ENCODE data around the gene TMEM72. TPM values are rescaled to one million over a fixed set of nuclear protein-coding genes. Genes with fewer than 3 reads are reported as not detected.

The TMEM72 gene
- total and polyA plus RNA-seq, 2 experiments from 2014 or later: not detected

DNA sequence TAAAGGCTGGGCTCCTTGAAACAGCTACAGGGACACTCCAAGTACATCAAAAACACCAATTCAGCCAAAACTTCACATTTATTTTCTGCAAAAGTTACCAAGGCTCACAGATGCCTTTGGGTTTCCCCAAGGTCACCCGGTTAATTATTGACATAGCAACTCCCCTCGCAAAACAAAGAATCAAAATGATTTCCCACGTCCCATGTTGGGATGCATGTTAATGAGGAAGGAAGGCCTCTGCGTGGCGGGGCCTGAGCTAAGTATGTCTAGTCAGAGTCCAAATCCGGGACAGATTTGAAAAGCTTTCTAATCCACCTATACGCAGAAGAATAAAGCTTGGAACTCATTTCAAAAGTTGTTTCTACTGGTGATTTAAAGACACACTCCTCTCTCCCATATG lies 535 bp upstream of the TMEM72 start:
- ATAC-seq: no peak
- peaks cover 12% of the 10 kb centered on the region for H3K27me3 Mint-ChIP-seq (ENCODE audit: insufficient read depth, low read depth, poor library complexity)
- Histone ChIP-seq H3K27ac (ENCODE audit: low read depth) (no peak overlapping the region), H3K9me2 (ENCODE audit: insufficient read depth) (no peaks in the 10 kb centered on the region; the same call in 1 of the 2 replicates), H3K79me2 (replicated peaks; ENCODE audit: insufficient read depth) (no peaks in the 10 kb centered on the region), H2AFZ (no peak overlapping the region), H3F3A (replicated peaks; ENCODE audit: low read depth) (no peaks in the 10 kb centered on the region), H4K20me1 (replicated peaks; ENCODE audit: insufficient read depth) (no peaks in the 10 kb centered on the region), H3K4me3 (no peak overlapping the region), H3K4me2 (no peak overlapping the region), H3K4me1 (ENCODE audit: insufficient read depth) (peaks cover 5% of the 10 kb centered on the region; the same call in 1 of the 2 replicates), H3K36me3 (ENCODE audit: insufficient read depth) (no peaks in the 10 kb centered on the region), H3K27me3 (ENCODE audit: insufficient read depth) (no peaks in the 10 kb centered on the region)
- no peak overlapping the region for H3K27ac Mint-ChIP-seq
- peaks cover 34% of the 10 kb centered on the region for H3K4me1 Mint-ChIP-seq
- H3K4me3 Mint-ChIP-seq: no peak overlapping the region
- no peak for DNase-seq (ENCODE audit: low spot score)
- no peak for TF ChIP-seq JUNB (IDR thresholded peaks at IDR 0.05; ENCODE audit: unreplicated experiment)
- no peak for TF ChIP-seq ZNF331 (CRISPR knock-in tag; IDR thresholded peaks at IDR 0.05; ENCODE audit: low read depth)
- TF ChIP-seq, protein P1, sequence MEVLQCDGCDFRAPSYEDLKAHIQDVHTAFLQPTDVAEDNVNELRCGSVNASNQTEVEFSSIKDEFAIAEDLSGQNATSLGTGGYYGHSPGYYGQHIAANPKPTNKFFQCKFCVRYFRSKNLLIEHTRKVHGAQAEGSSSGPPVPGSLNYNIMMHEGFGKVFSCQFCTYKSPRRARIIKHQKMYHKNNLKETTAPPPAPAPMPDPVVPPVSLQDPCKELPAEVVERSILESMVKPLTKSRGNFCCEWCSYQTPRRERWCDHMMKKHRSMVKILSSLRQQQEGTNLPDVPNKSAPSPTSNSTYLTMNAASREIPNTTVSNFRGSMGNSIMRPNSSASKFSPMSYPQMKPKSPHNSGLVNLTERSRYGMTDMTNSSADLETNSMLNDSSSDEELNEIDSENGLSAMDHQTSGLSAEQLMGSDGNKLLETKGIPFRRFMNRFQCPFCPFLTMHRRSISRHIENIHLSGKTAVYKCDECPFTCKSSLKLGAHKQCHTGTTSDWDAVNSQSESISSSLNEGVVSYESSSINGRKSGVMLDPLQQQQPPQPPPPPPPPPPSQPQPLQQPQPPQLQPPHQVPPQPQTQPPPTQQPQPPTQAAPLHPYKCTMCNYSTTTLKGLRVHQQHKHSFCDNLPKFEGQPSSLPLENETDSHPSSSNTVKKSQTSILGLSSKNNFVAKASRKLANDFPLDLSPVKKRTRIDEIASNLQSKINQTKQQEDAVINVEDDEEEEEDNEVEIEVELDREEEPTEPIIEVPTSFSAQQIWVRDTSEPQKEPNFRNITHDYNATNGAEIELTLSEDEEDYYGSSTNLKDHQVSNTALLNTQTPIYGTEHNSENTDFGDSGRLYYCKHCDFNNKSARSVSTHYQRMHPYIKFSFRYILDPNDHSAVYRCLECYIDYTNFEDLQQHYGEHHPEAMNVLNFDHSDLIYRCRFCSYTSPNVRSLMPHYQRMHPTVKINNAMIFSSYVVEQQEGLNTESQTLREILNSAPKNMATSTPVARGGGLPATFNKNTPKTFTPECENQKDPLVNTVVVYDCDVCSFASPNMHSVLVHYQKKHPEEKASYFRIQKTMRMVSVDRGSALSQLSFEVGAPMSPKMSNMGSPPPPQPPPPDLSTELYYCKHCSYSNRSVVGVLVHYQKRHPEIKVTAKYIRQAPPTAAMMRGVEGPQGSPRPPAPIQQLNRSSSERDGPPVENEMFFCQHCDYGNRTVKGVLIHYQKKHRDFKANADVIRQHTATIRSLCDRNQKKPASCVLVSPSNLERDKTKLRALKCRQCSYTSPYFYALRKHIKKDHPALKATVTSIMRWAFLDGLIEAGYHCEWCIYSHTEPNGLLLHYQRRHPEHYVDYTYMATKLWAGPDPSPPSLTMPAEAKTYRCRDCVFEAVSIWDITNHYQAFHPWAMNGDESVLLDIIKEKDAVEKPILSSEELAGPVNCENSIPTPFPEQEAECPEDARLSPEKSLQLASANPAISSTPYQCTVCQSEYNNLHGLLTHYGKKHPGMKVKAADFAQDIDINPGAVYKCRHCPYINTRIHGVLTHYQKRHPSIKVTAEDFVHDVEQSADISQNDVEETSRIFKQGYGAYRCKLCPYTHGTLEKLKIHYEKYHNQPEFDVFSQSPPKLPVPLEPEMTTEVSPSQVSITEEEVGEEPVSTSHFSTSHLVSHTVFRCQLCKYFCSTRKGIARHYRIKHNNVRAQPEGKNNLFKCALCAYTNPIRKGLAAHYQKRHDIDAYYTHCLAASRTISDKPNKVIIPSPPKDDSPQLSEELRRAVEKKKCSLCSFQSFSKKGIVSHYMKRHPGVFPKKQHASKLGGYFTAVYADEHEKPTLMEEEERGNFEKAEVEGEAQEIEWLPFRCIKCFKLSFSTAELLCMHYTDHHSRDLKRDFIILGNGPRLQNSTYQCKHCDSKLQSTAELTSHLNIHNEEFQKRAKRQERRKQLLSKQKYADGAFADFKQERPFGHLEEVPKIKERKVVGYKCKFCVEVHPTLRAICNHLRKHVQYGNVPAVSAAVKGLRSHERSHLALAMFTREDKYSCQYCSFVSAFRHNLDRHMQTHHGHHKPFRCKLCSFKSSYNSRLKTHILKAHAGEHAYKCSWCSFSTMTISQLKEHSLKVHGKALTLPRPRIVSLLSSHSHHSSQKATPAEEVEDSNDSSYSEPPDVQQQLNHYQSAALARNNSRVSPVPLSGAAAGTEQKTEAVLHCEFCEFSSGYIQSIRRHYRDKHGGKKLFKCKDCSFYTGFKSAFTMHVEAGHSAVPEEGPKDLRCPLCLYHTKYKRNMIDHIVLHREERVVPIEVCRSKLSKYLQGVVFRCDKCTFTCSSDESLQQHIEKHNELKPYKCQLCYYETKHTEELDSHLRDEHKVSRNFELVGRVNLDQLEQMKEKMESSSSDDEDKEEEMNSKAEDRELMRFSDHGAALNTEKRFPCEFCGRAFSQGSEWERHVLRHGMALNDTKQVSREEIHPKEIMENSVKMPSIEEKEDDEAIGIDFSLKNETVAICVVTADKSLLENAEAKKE (CRISPR knock-in tag; IDR thresholded peaks at IDR 0.05): no peak
- TF ChIP-seq ZNF114 (CRISPR knock-in tag; IDR thresholded peaks at IDR 0.05): no peak
- TF ChIP-seq, protein P2, sequence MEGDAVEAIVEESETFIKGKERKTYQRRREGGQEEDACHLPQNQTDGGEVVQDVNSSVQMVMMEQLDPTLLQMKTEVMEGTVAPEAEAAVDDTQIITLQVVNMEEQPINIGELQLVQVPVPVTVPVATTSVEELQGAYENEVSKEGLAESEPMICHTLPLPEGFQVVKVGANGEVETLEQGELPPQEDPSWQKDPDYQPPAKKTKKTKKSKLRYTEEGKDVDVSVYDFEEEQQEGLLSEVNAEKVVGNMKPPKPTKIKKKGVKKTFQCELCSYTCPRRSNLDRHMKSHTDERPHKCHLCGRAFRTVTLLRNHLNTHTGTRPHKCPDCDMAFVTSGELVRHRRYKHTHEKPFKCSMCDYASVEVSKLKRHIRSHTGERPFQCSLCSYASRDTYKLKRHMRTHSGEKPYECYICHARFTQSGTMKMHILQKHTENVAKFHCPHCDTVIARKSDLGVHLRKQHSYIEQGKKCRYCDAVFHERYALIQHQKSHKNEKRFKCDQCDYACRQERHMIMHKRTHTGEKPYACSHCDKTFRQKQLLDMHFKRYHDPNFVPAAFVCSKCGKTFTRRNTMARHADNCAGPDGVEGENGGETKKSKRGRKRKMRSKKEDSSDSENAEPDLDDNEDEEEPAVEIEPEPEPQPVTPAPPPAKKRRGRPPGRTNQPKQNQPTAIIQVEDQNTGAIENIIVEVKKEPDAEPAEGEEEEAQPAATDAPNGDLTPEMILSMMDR (conservative IDR thresholded peaks at IDR 0.05; ENCODE audit: low read depth in 2 of 2): no peak
- TF ChIP-seq EZH2phosphoT487 (IDR thresholded peaks at IDR 0.05; ENCODE audit: unreplicated experiment): no peak
- TF ChIP-seq, protein P3, sequence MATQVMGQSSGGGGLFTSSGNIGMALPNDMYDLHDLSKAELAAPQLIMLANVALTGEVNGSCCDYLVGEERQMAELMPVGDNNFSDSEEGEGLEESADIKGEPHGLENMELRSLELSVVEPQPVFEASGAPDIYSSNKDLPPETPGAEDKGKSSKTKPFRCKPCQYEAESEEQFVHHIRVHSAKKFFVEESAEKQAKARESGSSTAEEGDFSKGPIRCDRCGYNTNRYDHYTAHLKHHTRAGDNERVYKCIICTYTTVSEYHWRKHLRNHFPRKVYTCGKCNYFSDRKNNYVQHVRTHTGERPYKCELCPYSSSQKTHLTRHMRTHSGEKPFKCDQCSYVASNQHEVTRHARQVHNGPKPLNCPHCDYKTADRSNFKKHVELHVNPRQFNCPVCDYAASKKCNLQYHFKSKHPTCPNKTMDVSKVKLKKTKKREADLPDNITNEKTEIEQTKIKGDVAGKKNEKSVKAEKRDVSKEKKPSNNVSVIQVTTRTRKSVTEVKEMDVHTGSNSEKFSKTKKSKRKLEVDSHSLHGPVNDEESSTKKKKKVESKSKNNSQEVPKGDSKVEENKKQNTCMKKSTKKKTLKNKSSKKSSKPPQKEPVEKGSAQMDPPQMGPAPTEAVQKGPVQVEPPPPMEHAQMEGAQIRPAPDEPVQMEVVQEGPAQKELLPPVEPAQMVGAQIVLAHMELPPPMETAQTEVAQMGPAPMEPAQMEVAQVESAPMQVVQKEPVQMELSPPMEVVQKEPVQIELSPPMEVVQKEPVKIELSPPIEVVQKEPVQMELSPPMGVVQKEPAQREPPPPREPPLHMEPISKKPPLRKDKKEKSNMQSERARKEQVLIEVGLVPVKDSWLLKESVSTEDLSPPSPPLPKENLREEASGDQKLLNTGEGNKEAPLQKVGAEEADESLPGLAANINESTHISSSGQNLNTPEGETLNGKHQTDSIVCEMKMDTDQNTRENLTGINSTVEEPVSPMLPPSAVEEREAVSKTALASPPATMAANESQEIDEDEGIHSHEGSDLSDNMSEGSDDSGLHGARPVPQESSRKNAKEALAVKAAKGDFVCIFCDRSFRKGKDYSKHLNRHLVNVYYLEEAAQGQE (IDR thresholded peaks at IDR 0.05; ENCODE audit: unreplicated experiment): no peak
- no peak for TF ChIP-seq STAT1 (IDR thresholded peaks at IDR 0.05; ENCODE audit: unreplicated experiment)
- TF ChIP-seq CREB1 (CRISPR knock-in tag; IDR thresholded peaks at IDR 0.05; ENCODE audit: low read depth): no peak
- TF ChIP-seq POLR2AphosphoS5 (IDR thresholded peaks at IDR 0.05; ENCODE audit: low read depth): no peak
- TF ChIP-seq, protein P4, sequence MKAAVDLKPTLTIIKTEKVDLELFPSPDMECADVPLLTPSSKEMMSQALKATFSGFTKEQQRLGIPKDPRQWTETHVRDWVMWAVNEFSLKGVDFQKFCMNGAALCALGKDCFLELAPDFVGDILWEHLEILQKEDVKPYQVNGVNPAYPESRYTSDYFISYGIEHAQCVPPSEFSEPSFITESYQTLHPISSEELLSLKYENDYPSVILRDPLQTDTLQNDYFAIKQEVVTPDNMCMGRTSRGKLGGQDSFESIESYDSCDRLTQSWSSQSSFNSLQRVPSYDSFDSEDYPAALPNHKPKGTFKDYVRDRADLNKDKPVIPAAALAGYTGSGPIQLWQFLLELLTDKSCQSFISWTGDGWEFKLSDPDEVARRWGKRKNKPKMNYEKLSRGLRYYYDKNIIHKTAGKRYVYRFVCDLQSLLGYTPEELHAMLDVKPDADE (IDR thresholded peaks at IDR 0.05): no peak
- TF ChIP-seq NANOG (IDR thresholded peaks at IDR 0.05; ENCODE audit: borderline replicate concordance): no peak
- no peak for TF ChIP-seq EZH2 (IDR thresholded peaks at IDR 0.05; ENCODE audit: low read depth, unreplicated experiment)
- H3K36me3 Mint-ChIP-seq (ENCODE audit: low read depth): no peaks in the 10 kb centered on the region
- H3K9me3 Mint-ChIP-seq: no peaks in the 10 kb centered on the region

Data from GM23338 (cell line).